ENCODE measurements around the gene NR4A1. TPM values are rescaled to one million over a fixed set of nuclear protein-coding genes. Genes with fewer than 3 reads are reported as not detected.

Gene NR4A1
- total RNA-seq, 2 donors from 2014 or later: 85.1 to 125 TPM

- Histone ChIP-seq H3K4me1 (replicated peaks) (peaks cover 6% of the 10 kb centered on the region), H3K4me3 (no peak overlapping the region), H3K9me3 (no peaks in the 10 kb centered on the region), H3K36me3 (peaks cover 0 to 3% of the 10 kb centered on the region in 2 donors), H3K27ac (peak overlapping the region in 1 of 2 donors; percentile 42), H3K27me3 (replicated peaks; ENCODE audit: insufficient read depth) (no peaks in the 10 kb centered on the region)
- DNase-seq (ENCODE audit: low spot score): no peak
- TF ChIP-seq CTCF (IDR thresholded peaks at IDR 0.05): no peak
- TF ChIP-seq POLR2A (IDR thresholded peaks at IDR 0.05): no peak
- TF ChIP-seq POLR2AphosphoS5 (IDR thresholded peaks at IDR 0.05): no peak
- intact Hi-C loops (cut with DNase I): no loop called here
- WGBS: 77% methylated on average over 6 of the region's 6 CpGs
Measured at GRCh38 chr12:52062167-52063081, 11.2 kb downstream of the NR4A1 start.

GRCh38 chr12:52063082-52063924 is 12.1 kb downstream of the NR4A1 start:
- no peaks in the 10 kb centered on the region for H3K9me3 ChIP-seq
- peak overlapping the region in 1 of 2 donors; percentile 42 for H3K27ac ChIP-seq
- TF ChIP-seq POLR2AphosphoS5 (IDR thresholded peaks at IDR 0.05): no peak
- no peak for TF ChIP-seq POLR2A (IDR thresholded peaks at IDR 0.05)
- H3K27me3 ChIP-seq (replicated peaks; ENCODE audit: insufficient read depth): no peaks in the 10 kb centered on the region
- 77% methylated on average over 20 of the region's 20 CpGs for WGBS
- intact Hi-C loops (cut with DNase I): no loop called here
- no peaks in the 10 kb centered on the region for H3K36me3 ChIP-seq
- peaks cover 6% of the 10 kb centered on the region for H3K4me1 ChIP-seq (replicated peaks)
- H3K4me3 ChIP-seq: no peak overlapping the region
- no peak for DNase-seq (ENCODE audit: low spot score)

- H3K4me3 ChIP-seq: no peak overlapping the region
- peaks cover 2% of the 10 kb centered on the region for H3K4me1 ChIP-seq (replicated peaks)
- 77% methylated on average over 9 of the region's 12 CpGs for WGBS
- no peak for DNase-seq (ENCODE audit: low spot score)
- H3K9me3 ChIP-seq: no peaks in the 10 kb centered on the region
- intact Hi-C loops (cut with DNase I): no loop called here
- no peaks in the 10 kb centered on the region for H3K36me3 ChIP-seq
- TF ChIP-seq CTCF (IDR thresholded peaks at IDR 0.05) (no peak), POLR2A (IDR thresholded peaks at IDR 0.05) (no peak), POLR2AphosphoS5 (IDR thresholded peaks at IDR 0.05) (no peak)
- H3K27me3 ChIP-seq (replicated peaks; ENCODE audit: insufficient read depth): no peaks in the 10 kb centered on the region
- H3K27ac ChIP-seq: peak overlapping the region in 1 of 2 donors; percentile 42
Measured at GRCh38 chr12:52063981-52064649, 12.9 kb downstream of the NR4A1 start.

- no peaks in the 10 kb centered on the region for H3K36me3 ChIP-seq
- TF ChIP-seq POLR2AphosphoS5 (IDR thresholded peaks at IDR 0.05) (no peak), CTCF (IDR thresholded peaks at IDR 0.05) (no peak), POLR2A (IDR thresholded peaks at IDR 0.05) (no peak)
- no peaks in the 10 kb centered on the region for H3K27me3 ChIP-seq (replicated peaks; ENCODE audit: insufficient read depth)
- no peak overlapping the region for H3K4me3 ChIP-seq
- WGBS: 61% methylated on average over 8 of the region's 8 CpGs
- no peak overlapping the region for H3K27ac ChIP-seq
- no peak for DNase-seq (ENCODE audit: low spot score)
- peaks cover 13% of the 10 kb centered on the region for H3K4me1 ChIP-seq (replicated peaks)
- intact Hi-C loops (cut with DNase I): no loop called here
- H3K9me3 ChIP-seq: no peaks in the 10 kb centered on the region
Measured at GRCh38 chr12:52066346-52067080, 15.3 kb downstream of the NR4A1 start.

All from prostate gland (tissue), 2 donors.